Smooth muscle cell (in vitro differentiated cells): ENCODE data around the gene CFD. TPM values are rescaled to one million over a fixed set of nuclear protein-coding genes. Genes with fewer than 3 reads are reported as not detected.

Experiments
- DNase-seq: peaks from one replicate; lab custom pipeline; 2025; ENCODE audit not compliant: unreplicated experiment; lab: John Stamatoyannopoulos, UW
- H2AFZ ChIP-seq: fragments of 200-600 bp; sonication (generic); 2 replicates; pipeline ENCODE4 v1.6.0; 2016; ENCODE audit warnings: antibody characterized with exemption, low read depth, mild to moderate bottlenecking
- H3F3A ChIP-seq: fragments of 200-600 bp; sonication (generic); 2 replicates; pipeline ENCODE4 v1.6.0; 2017; ENCODE audit warnings: antibody characterized with exemption, low read depth
- H3K27ac ChIP-seq: fragments of 200-600 bp; sonication (generic); 2 replicates; pipeline ENCODE4 v1.5.1; 2016; ENCODE audit warnings: low read depth, mild to moderate bottlenecking
- H3K27me3 ChIP-seq: fragments of 200-600 bp; sonication (generic); 2 replicates; pipeline ENCODE4 v1.6.1; 2016; ENCODE audit warnings: low read depth, mild to moderate bottlenecking
- H3K36me3 ChIP-seq: fragments of 200-600 bp; sonication (generic); 2 replicates; pipeline ENCODE4 v1.5.1; 2016; ENCODE audit warnings: low read depth
- H3K4me1 ChIP-seq: fragments of 200-600 bp; sonication (generic); 2 replicates; pipeline ENCODE4 v1.5.1; 2016; ENCODE audit warnings: low read depth
- H3K4me2 ChIP-seq: fragments of 200-600 bp; sonication (generic); 2 replicates; pipeline ENCODE4 v1.6.0; 2016; ENCODE audit warnings: mild to moderate bottlenecking
- H3K4me3 ChIP-seq: fragments of 200-600 bp; sonication (generic); 2 replicates; pipeline ENCODE4 v1.5.1; 2016; ENCODE audit warnings: mild to moderate bottlenecking
- H3K79me2 ChIP-seq: fragments of 200-600 bp; sonication (generic); 2 replicates; pipeline ENCODE4 v1.6.0; 2016; ENCODE audit warnings: low read depth, mild to moderate bottlenecking
- H3K9ac ChIP-seq: fragments of 200-600 bp; sonication (generic); 2 replicates; pipeline ENCODE4 v1.6.0; 2016; ENCODE audit warnings: low read depth
- H3K9me3 ChIP-seq: fragments of 200-600 bp; sonication (generic); replicated peaks from 2 replicates; pipeline ENCODE4 v1.5.1; 2016; ENCODE audit warnings: low read depth
- H4K20me1 ChIP-seq: fragments of 200-600 bp; sonication (generic); 2 replicates; pipeline ENCODE4 v1.6.0; 2016; ENCODE audit warnings: low read depth
- CTCF ChIP-seq: fragments of 200-600 bp; sonication (generic); IDR thresholded peaks from 2 replicates; pipeline ENCODE4 v1.5.1; 2017; ENCODE audit warnings: borderline replicate concordance, mild to moderate bottlenecking, antibody characterized with exemption; ENCODE audit not compliant: insufficient read depth, poor library complexity, severe bottlenecking
- WGBS: methylation state at CpG from one replicate; pipeline ENCODE4 v1.1.7; 2016; ENCODE audit warnings: low lambda C conversion rate; 5-methylcytosine and 5-hydroxymethylcytosine counted together
- polyA plus RNA-seq: library from polyadenylated mRNA; unstranded; fragments of >200 nt; fragmentation: Nextera tagmentation; extraction: Ambion mirVana; gene quantifications from 2 replicates; pipeline ENCODE4 v1.2.1, GENCODE V29; 2016
- total RNA-seq: library from RNA; depleted of rRNA; stranded (reverse); fragments of >200 nt; gene quantifications from 2 replicates; pipeline ENCODE4 v1.2.3, GENCODE V29; 2014

The CFD gene
- total and polyA plus RNA-seq, 2 experiments from 2014 or later: 0.34 TPM; not detected in 1

DNA sequence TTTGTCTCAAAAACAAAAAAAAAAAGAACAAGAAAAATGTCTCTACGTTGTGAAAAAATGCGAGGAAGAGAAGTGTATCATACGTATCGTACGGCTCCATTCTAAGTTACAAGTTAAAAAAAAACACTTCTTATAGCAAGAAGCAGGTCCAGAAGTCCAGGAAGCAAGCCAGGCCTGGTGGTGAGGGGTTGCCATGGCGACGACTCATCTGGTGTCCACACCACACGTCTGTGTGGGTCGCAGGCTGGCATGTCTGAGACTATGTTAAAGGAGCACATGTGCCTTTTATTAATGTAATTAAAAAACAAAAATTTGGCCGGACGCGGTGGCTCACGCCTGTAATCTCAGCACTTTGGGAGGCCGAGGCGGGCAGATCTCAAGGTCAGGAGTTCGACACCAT is 27.6 kb downstream of the CFD start:
- Histone ChIP-seq H3F3A (no peaks in the 10 kb centered on the region), H4K20me1 (peaks cover 55% of the 10 kb centered on the region), H3K27me3 (no peaks in the 10 kb centered on the region), H3K79me2 (peaks cover 11% of the 10 kb centered on the region), H2AFZ (no peak overlapping the region), H3K36me3 (no peaks in the 10 kb centered on the region), H3K27ac (no peak overlapping the region), H3K4me3 (no peak overlapping the region), H3K4me1 (no peaks in the 10 kb centered on the region), H3K9ac (no peak overlapping the region), H3K9me3 (no peaks in the 10 kb centered on the region), H3K4me2 (no peak overlapping the region)
- WGBS: 82% methylated on average over 16 of the region's 16 CpGs
- no peak for DNase-seq
- no peak for TF ChIP-seq CTCF

DNA sequence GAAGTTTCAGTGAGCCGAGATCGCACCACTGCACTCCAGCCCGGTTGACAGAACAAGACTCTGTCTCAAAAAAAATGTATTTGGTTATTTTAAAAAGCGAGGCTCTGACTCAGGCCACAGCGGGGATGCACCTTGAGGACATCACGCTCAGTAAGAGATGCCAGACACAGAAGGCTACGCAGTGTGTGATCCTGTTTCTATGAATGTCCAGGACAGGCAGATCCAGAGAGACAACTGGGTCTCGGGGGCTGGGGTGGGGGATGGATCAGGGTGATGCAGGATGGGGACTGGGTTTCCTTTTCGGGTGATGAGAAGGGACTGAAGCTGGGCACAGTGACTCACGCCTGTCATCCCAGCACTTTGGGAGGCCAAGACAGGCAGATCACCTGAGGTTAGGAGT is 28.1 kb downstream of the CFD start:
- Histone ChIP-seq H3K36me3 (no peaks in the 10 kb centered on the region), H3K9ac (no peak overlapping the region), H3K27me3 (no peaks in the 10 kb centered on the region), H2AFZ (no peak overlapping the region), H4K20me1 (peaks cover 50% of the 10 kb centered on the region), H3K9me3 (no peaks in the 10 kb centered on the region), H3K4me2 (no peak overlapping the region), H3F3A (no peaks in the 10 kb centered on the region), H3K27ac (no peak overlapping the region), H3K79me2 (peaks cover 16% of the 10 kb centered on the region), H3K4me1 (no peaks in the 10 kb centered on the region), H3K4me3 (no peak overlapping the region)
- DNase-seq: no peak
- 99% methylated on average over 9 of the region's 10 CpGs for WGBS
- TF ChIP-seq CTCF: no peak

DNA sequence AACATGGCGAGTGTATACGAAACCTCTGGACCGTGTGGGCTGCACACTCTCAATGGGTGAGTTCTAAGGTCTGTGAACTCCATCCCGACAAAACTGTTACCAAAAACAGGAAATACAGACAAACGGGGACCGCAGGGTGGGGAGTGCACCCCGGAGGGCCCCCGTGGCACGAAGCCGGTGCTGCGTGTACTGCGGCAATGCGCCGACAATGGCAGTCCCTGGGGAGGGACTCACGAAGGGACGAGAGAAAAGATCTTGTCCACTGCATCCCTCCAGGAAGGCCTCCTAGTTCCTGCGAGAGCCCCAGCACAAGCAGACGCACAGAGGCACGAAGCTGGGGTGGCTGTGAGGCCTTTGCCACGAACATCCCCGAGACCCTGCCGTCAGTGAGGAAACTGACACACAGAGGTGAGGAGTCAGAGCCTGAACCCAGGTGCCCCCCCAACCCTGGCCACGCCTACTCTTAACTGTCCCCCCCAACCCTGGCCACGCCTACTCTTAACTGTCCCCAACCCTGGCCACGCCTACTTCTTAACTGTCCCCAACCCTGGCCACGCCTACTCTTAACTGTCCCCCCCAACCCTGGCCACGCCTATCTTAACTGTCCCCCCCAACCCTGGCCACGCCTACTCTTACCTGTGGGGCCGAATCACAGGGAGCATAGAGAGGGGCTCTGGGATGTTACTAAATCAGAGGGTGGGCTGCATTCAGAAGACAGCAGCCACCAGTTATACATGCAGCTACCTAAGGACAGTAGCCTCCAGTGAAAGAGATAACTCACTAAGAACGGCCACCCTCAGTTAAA is 29.3 kb downstream of the CFD start:
- H3K27ac ChIP-seq: no peak overlapping the region
- H3K79me2 ChIP-seq: peaks cover 16% of the 10 kb centered on the region
- no peaks in the 10 kb centered on the region for H3K27me3 ChIP-seq
- no peak overlapping the region for H3K9ac ChIP-seq
- 99% methylated on average over 30 of the region's 30 CpGs for WGBS
- no peak for TF ChIP-seq CTCF
- peaks cover 3% of the 10 kb centered on the region for H3F3A ChIP-seq
- H3K36me3 ChIP-seq: no peaks in the 10 kb centered on the region
- peaks cover 42% of the 10 kb centered on the region for H4K20me1 ChIP-seq
- no peak for DNase-seq
- no peak overlapping the region for H2AFZ ChIP-seq
- no peaks in the 10 kb centered on the region for H3K9me3 ChIP-seq
- H3K4me3 ChIP-seq: no peak overlapping the region
- H3K4me1 ChIP-seq: no peaks in the 10 kb centered on the region
- no peak overlapping the region for H3K4me2 ChIP-seq
